HL-60 (cell line): ENCODE data around the gene COPE.

ENCODE experiments used
- DNase-seq, 2 experiments: peaks; one replicate each; pipeline ENCODE4 v3.0.0-alpha.2; 2010 to 2020; ENCODE audit warnings: low read depth in 1 of 2, low spot score in 1 of 2
- H3K27ac ChIP-seq: fragments of 250-450 bp; sonication (Bioruptor Pico); replicated peaks from 2 replicates; pipeline ENCODE4 v1.5.1; 2020; ENCODE audit warnings: mild to moderate bottlenecking, moderate library complexity
- H3K27me3 ChIP-seq: fragments of 250-450 bp; sonication (Bioruptor Pico); 2 replicates; pipeline ENCODE4 v1.5.1; 2021; ENCODE audit warnings: mild to moderate bottlenecking, moderate library complexity; ENCODE audit not compliant: insufficient read depth, poor library complexity, severe bottlenecking
- H3K4me3 ChIP-seq: replicated peaks from 2 replicates; pipeline ENCODE4 v1.5.1; 2011; ENCODE audit warnings: mild to moderate bottlenecking, control low read depth, low read length; ENCODE audit not compliant: insufficient read depth
- CTCF ChIP-seq: IDR thresholded peaks from one replicate; pipeline ENCODE4 v1.5.1; 2011; ENCODE audit warnings: low read length, control low read depth, inconsistent platforms; ENCODE audit not compliant: insufficient read depth
- GABPA ChIP-seq: IDR thresholded peaks from 2 replicates; pipeline ENCODE4 v1.6.1; 2012; ENCODE audit warnings: low read depth
- POLR2AphosphoS5 ChIP-seq: IDR thresholded peaks from 2 replicates; pipeline ENCODE4 v1.6.1; 2012; ENCODE audit warnings: low read depth
- REST ChIP-seq: IDR thresholded peaks from 2 replicates; pipeline ENCODE4 v1.6.1; 2012; ENCODE audit warnings: low read depth; ENCODE audit not compliant: insufficient replicate concordance
- SPI1 ChIP-seq: IDR thresholded peaks from 2 replicates; pipeline ENCODE4 v1.6.1; 2012; ENCODE audit warnings: low read depth, mild to moderate bottlenecking, borderline replicate concordance

COPE gene

GRCh38 chr19:18932216-18932841 is 13.1 kb upstream of the COPE start:
- H3K4me3 ChIP-seq = no peak overlapping the region
- TF ChIP-seq POLR2AphosphoS5 = no peak
- TF ChIP-seq GABPA = no peak
- no peak for TF ChIP-seq SPI1
- no peak for TF ChIP-seq REST
- TF ChIP-seq CTCF = no peak
- no peaks in the 10 kb centered on the region for H3K27me3 ChIP-seq
- DNase-seq = peak in 1 of 2 experiments; percentile 37
- no peak overlapping the region for H3K27ac ChIP-seq

GRCh38 chr19:18931316-18932162 is 12.4 kb upstream of the COPE start:
- TF ChIP-seq REST (no peak), CTCF (no peak), GABPA (no peak), SPI1 (no peak), POLR2AphosphoS5 (no peak)
- H3K27ac ChIP-seq = no peak overlapping the region
- DNase-seq = no peak
- no peaks in the 10 kb centered on the region for H3K27me3 ChIP-seq
- no peak overlapping the region for H3K4me3 ChIP-seq

GRCh38 chr19:18929311-18929710 is 10.1 kb upstream of the COPE start:
- no peak for DNase-seq
- no peak overlapping the region for H3K4me3 ChIP-seq
- TF ChIP-seq REST (no peak), GABPA (no peak), SPI1 (no peak), POLR2AphosphoS5 (no peak), CTCF (no peak)
- no peak overlapping the region for H3K27ac ChIP-seq
- no peaks in the 10 kb centered on the region for H3K27me3 ChIP-seq
